ENCODE results near the gene LTBP2.

DNA sequence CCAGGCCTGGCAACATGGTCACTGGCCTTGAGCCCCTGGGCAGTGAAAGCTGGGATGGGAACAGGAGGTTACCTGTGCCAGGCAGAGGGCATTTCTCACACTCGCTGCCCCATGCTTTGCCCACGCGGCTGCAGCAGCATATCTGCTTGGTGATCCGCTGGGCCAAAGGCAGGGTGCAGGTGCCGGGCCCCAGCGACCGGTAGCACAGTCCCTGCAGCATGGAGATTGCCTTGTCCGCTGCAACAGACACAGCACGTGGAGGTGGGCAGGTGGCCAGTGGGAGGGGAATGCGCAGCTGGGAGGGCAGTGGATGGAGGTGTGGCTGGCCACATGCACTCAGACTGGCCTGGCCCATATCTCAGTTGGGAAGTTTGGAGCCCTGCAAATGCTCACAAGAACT lies 83.2 kb downstream of the LTBP2 start:
- TF ChIP-seq, protein P1, sequence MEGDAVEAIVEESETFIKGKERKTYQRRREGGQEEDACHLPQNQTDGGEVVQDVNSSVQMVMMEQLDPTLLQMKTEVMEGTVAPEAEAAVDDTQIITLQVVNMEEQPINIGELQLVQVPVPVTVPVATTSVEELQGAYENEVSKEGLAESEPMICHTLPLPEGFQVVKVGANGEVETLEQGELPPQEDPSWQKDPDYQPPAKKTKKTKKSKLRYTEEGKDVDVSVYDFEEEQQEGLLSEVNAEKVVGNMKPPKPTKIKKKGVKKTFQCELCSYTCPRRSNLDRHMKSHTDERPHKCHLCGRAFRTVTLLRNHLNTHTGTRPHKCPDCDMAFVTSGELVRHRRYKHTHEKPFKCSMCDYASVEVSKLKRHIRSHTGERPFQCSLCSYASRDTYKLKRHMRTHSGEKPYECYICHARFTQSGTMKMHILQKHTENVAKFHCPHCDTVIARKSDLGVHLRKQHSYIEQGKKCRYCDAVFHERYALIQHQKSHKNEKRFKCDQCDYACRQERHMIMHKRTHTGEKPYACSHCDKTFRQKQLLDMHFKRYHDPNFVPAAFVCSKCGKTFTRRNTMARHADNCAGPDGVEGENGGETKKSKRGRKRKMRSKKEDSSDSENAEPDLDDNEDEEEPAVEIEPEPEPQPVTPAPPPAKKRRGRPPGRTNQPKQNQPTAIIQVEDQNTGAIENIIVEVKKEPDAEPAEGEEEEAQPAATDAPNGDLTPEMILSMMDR (IDR thresholded peaks at IDR 0.05; ENCODE audit: low read length), result no peak
- no peak for TF ChIP-seq EZH2 (optimal IDR thresholded peaks at IDR 0.05; ENCODE audit: low read depth, low read length)

Data from MM.1S (cell line).